ENCODE results near the gene ESRRB. TPM values are rescaled to one million over a fixed set of nuclear protein-coding genes. Genes with fewer than 3 reads are reported as not detected.

The ESRRB gene
- total and polyA plus RNA-seq, 12 donors = 2.5 to 13.4 (median 7.0) TPM

GRCh38 chr14:76537906-76538647 lies 162.1 kb downstream of the ESRRB start:
- no peaks in the 10 kb centered on the region for H3K4me1 ChIP-seq
- no peaks in the 10 kb centered on the region for H3K36me3 ChIP-seq
- DNase-seq (no peak), ATAC-seq (no peak)
- 69 to 73% methylated on average over 10 of the region's 10 CpGs for WGBS, 2 donors
- no peaks in the 10 kb centered on the region for H3K9me3 ChIP-seq
- no peak overlapping the region for H3K27ac ChIP-seq
- H3K27me3 ChIP-seq = peaks cover 0 to 5% (median 0%) of the 10 kb centered on the region in 7 donors
- no peak for TF ChIP-seq CTCF (IDR thresholded peaks at IDR 0.05)
- intact Hi-C loops (cut with DNase I) = no loop called here
- H3K4me3 ChIP-seq = no peak overlapping the region

GRCh38 chr14:76538648-76539008 lies 162.7 kb downstream of the ESRRB start:
- Histone ChIP-seq H3K27me3 (peaks cover 0 to 5% (median 0%) of the 10 kb centered on the region in 7 donors), H3K36me3 (no peaks in the 10 kb centered on the region), H3K27ac (no peak overlapping the region), H3K4me1 (no peaks in the 10 kb centered on the region), H3K4me3 (no peak overlapping the region), H3K9me3 (no peaks in the 10 kb centered on the region)
- intact Hi-C loops (cut with DNase I) = no loop called here
- 68 to 88% methylated on average over 1 of the region's 1 CpG for WGBS, 2 donors
- no peak for TF ChIP-seq CTCF (IDR thresholded peaks at IDR 0.05)
- ATAC-seq (no peak), DNase-seq (no peak)

GRCh38 chr14:76539130-76539529 lies 163.2 kb downstream of the ESRRB start:
- no peaks in the 10 kb centered on the region for H3K9me3 ChIP-seq
- no peak for ATAC-seq
- intact Hi-C loops (cut with DNase I) = no loop called here
- H3K27ac ChIP-seq = no peak overlapping the region
- no peak for DNase-seq
- no peak for TF ChIP-seq CTCF (IDR thresholded peaks at IDR 0.05)
- H3K4me3 ChIP-seq = no peak overlapping the region
- H3K36me3 ChIP-seq = no peaks in the 10 kb centered on the region
- no peaks in the 10 kb centered on the region for H3K4me1 ChIP-seq
- H3K27me3 ChIP-seq = peaks cover 0 to 5% (median 0%) of the 10 kb centered on the region in 7 donors

GRCh38 chr14:76541594-76542219 lies 165.8 kb downstream of the ESRRB start:
- Histone ChIP-seq H3K9me3 (no peaks in the 10 kb centered on the region), H3K27me3 (no peaks in the 10 kb centered on the region), H3K4me1 (no peaks in the 10 kb centered on the region), H3K27ac (no peak overlapping the region), H3K36me3 (no peaks in the 10 kb centered on the region), H3K4me3 (no peak overlapping the region)
- ATAC-seq = no peak
- TF ChIP-seq CTCF (IDR thresholded peaks at IDR 0.05) = no peak
- intact Hi-C loops (cut with DNase I) = no loop called here
- DNase-seq = no peak
- WGBS, 2 donors = 54 to 57% methylated on average over 10 of the region's 10 CpGs

Measured in heart right ventricle (tissue), 16 donors.